Measurements from ENCODE around the gene PLXNA2.

PLXNA2 gene

DNA sequence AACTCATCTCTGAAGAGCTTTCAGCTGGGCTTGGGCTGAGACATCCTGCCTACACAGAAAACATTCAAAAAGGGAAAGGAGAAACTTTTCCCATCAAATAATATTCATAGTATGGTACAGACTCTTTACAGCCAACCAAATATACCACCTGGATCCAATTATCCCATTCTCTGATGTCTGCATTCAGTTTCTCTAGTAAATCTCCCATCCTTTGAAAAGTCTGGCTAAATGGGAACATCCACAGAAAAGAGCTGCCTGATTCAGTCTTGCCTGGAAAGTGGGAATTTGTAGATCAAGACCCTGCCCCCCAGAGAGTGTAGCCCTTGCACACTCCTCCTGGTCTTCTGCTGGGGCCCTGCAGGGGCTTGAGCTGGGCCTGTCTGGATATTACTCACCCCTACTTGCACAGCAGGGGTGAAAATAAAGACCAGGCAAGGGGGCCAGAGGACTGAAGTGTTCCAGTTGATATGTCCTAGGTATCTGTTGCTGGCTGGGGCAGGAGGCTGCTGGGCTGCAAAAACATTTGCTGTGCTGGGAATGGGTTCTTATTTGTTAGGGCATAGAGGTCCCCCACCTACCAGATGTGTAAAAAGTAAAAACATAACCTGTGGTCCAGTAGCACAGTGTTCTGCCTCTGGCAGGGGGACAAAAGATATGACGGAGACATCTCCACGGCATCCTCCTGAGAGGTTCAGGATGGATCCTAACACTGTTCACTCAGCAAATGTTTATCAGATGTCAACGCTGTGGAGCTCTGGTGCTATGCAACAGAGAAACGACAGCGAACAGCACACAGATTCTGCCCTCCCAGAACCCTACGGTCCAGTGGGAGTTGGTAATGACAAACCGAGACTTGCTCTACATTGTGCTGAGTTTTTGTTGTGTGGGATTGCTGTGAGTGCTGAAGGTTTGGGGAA is 140.3 kb downstream of the PLXNA2 start:
- Histone ChIP-seq H3K4me3 (ENCODE audit: low read length) (no peak overlapping the region), H3K36me3 (ENCODE audit: insufficient read depth, low read length) (peaks cover 72% of the 10 kb centered on the region), H3K4me2 (ENCODE audit: low read length) (no peak overlapping the region), H3K9ac (ENCODE audit: low read depth, low read length) (no peak overlapping the region), H3K4me1 (ENCODE audit: control insufficient read depth, insufficient read depth, low read length) (peaks cover 47% of the 10 kb centered on the region), H3K9me3 (replicated peaks; ENCODE audit: low read length) (no peaks in the 10 kb centered on the region), H3K27me3 (ENCODE audit: control insufficient read depth, insufficient read depth, low read length) (no peaks in the 10 kb centered on the region)

DNA sequence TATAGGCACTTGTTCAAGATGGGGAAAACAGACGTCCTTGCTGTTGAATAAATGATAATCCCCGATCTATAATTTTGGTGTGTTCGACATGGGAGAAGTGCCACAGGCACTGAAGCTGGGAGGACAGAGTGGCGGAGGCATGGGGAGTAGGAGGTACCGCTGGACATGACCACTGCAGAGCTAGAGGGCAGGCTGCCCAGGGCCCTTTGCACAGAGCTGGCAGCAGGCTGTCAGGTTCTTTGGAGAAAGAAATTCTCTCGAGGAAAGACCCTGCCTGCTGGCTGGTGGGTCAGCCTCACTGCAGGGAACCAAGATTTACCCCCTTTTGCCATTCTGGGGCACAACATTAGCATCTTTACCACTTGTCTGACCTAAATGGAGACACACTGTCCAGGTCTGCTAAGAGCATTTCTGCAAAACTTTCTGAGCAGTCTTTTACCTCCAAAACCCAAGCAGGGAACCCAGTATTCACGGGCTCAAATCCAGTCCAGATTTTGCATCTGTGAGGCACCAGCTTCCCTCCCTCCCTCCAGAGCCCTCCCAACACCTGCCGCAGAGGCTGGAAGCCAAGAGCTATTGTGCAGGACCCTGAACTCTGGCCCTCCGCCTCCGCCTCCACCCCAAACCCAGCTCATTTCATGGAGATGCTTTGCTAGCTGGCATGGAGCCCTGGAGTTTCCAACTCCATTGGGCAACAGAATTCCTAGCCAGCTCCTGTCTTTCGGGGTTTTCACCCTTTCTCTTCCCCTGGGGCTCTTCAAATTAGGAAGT is 142.3 kb downstream of the PLXNA2 start:
- Histone ChIP-seq H3K9me3 (replicated peaks; ENCODE audit: low read length) (no peaks in the 10 kb centered on the region), H3K4me1 (ENCODE audit: control insufficient read depth, insufficient read depth, low read length) (peaks cover 27% of the 10 kb centered on the region), H3K9ac (ENCODE audit: low read depth, low read length) (no peak overlapping the region), H3K4me3 (ENCODE audit: low read length) (no peak overlapping the region), H3K27me3 (ENCODE audit: control insufficient read depth, insufficient read depth, low read length) (no peaks in the 10 kb centered on the region), H3K4me2 (ENCODE audit: low read length) (no peak overlapping the region), H3K36me3 (ENCODE audit: insufficient read depth, low read length) (peaks cover 86% of the 10 kb centered on the region)

DNA sequence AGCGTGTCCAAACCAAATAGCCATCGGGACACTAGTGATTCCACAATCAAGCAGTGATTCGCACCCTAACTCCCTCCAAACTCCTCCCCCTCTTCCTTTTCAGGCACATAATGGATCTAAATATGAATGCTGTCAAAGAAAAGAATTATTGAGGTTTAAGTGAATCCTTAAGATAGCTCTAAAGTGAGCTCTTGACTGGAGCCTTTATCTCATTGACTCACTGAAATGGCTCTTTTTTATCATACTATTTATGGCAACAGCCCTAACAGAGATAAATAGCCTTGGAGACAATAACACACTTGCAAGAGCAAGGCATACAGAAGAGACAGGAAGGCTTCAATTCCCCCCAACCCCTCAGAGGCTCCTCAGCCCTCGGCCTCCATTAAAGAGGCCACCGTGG is 143.3 kb downstream of the PLXNA2 start:
- peaks cover 89% of the 10 kb centered on the region for H3K36me3 ChIP-seq (ENCODE audit: insufficient read depth, low read length)
- H3K4me1 ChIP-seq (ENCODE audit: control insufficient read depth, insufficient read depth, low read length) = peaks cover 22% of the 10 kb centered on the region
- no peak overlapping the region for H3K9ac ChIP-seq (ENCODE audit: low read depth, low read length)

DNA sequence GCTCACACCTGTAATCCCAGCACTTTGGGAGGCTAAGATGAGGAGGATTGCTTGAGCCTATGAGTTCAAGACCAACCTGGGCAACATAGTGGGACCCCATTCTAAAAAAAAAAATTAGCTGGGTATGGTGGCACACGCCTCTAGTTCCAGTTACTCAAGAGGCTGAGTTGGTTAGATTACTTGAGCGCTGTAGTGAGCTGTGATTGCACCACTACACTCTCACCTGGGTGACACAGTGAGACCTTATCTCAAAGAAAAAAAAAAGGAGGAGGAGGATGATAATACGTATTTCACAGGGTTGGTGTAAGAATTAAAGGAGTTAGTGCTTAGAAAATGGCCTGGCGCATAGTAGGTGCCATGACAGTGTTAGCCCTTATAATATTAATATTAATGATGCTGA is 144.1 kb downstream of the PLXNA2 start:
- Histone ChIP-seq H3K9me3 (replicated peaks; ENCODE audit: low read length) (no peaks in the 10 kb centered on the region), H3K36me3 (ENCODE audit: insufficient read depth, low read length) (peaks cover 90% of the 10 kb centered on the region), H3K9ac (ENCODE audit: low read depth, low read length) (no peak overlapping the region), H3K4me2 (ENCODE audit: low read length) (no peak overlapping the region), H3K4me1 (ENCODE audit: control insufficient read depth, insufficient read depth, low read length) (peaks cover 18% of the 10 kb centered on the region), H3K27me3 (ENCODE audit: control insufficient read depth, insufficient read depth, low read length) (no peaks in the 10 kb centered on the region), H3K4me3 (ENCODE audit: low read length) (no peak overlapping the region)

More for the DNA sequence above, 143.3 kb downstream of the PLXNA2 start:
- Histone ChIP-seq H3K4me3 (ENCODE audit: low read length) (no peak overlapping the region), H3K27me3 (ENCODE audit: control insufficient read depth, insufficient read depth, low read length) (no peaks in the 10 kb centered on the region), H3K4me2 (ENCODE audit: low read length) (no peak overlapping the region), H3K9me3 (replicated peaks; ENCODE audit: low read length) (no peaks in the 10 kb centered on the region)

DNA sequence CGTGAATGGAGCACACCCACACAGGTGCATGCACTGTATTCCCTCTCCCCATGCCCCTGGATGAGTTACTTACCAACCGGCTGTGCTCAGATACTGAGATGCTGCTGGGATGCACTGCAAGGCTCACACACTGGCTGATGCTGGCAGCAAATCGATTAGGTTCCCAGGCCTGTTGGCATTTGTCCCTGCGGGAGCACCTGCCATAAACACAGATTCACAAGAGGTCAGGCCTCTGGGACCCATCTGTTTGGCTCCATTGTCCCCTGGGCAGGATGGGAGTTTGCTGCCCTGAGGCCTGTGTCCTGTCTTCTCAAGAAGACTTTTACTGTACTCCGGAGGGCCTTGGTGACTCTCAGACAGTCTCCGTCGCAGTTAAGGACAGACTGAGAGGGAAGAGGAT is 145.4 kb downstream of the PLXNA2 start:
- H3K4me2 ChIP-seq (ENCODE audit: low read length) = no peak overlapping the region
- no peaks in the 10 kb centered on the region for H3K27me3 ChIP-seq (ENCODE audit: control insufficient read depth, insufficient read depth, low read length)
- no peak overlapping the region for H3K9ac ChIP-seq (ENCODE audit: low read depth, low read length)
- no peaks in the 10 kb centered on the region for H3K9me3 ChIP-seq (replicated peaks; ENCODE audit: low read length)
- no peak overlapping the region for H3K4me3 ChIP-seq (ENCODE audit: low read length)
- peaks cover 91% of the 10 kb centered on the region for H3K36me3 ChIP-seq (ENCODE audit: insufficient read depth, low read length)
- peaks cover 18% of the 10 kb centered on the region for H3K4me1 ChIP-seq (ENCODE audit: control insufficient read depth, insufficient read depth, low read length)

DNA sequence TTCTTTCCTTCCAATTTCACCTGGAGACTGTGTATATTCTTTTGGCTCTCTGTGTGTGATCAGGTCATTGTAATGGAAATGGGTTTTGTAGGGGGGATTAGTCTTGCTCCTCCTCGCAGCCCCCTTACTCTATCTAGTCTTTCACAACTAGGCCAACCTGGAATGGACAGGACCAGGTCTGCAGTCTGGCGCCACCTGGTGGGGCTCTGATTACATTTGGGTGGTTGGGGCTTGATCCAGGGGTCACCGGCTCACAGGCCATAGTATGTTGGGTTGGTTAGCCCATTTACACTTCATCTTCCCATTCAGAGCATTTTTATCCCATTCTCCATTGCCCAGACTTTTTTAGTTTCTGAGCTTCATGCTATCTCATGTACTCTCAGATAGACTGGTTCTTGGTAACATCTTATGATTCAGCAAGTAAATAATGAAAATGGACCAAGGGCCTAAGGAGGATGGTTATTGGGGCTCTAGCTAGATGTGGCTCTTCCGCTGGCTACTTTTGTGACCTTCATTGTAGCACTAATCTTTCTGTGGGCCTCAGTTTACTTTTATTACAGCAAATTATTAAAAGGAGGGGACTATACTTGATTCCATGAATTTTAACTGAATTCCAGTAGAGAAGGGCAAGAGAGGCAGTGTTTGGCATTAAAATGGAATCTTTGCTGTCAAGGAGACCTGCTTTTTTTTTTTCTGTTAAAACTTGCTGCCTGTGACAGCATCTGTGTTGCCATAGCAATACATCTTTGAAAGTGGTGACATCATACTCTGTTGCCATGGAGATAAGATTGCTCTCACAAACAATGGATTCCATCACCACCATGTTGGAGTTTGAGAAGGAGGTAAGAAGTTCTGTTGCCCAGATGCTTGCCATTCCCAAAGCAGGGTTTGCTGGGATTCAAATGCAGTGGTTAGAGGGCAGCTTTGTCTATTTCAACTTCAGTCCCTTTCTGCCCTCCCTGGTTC is 150.1 kb downstream of the PLXNA2 start:
- Histone ChIP-seq H3K36me3 (ENCODE audit: insufficient read depth, low read length) (peaks cover 96% of the 10 kb centered on the region), H3K27me3 (ENCODE audit: control insufficient read depth, insufficient read depth, low read length) (no peaks in the 10 kb centered on the region), H3K4me1 (ENCODE audit: control insufficient read depth, insufficient read depth, low read length) (peaks cover 10% of the 10 kb centered on the region), H3K4me3 (ENCODE audit: low read length) (no peak overlapping the region), H3K9ac (ENCODE audit: low read depth, low read length) (no peak overlapping the region), H3K4me2 (ENCODE audit: low read length) (no peak overlapping the region), H3K9me3 (replicated peaks; ENCODE audit: low read length) (no peaks in the 10 kb centered on the region)

DNA sequence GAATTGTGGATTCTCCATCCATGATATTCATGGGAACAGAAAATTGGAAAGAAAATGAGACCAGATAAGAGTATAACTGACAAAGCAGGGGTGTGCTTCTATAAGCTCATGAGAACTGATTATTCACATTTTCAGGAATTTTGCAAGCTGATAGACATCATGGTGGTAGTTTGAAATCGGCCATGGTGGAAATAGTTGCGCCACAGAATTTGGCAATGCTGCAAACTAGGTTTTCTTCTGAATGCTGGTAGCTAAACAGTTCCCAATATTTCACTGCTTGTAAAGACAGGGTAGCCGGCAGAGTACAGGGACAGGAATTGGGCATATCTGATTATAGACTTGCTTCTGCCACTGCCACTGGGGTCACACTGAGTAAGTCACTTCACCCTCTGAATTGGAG is 151.1 kb downstream of the PLXNA2 start:
- Histone ChIP-seq H3K4me3 (ENCODE audit: low read length) (no peak overlapping the region), H3K4me2 (ENCODE audit: low read length) (no peak overlapping the region), H3K36me3 (ENCODE audit: insufficient read depth, low read length) (peaks cover 97% of the 10 kb centered on the region), H3K9ac (ENCODE audit: low read depth, low read length) (no peak overlapping the region), H3K9me3 (replicated peaks; ENCODE audit: low read length) (no peaks in the 10 kb centered on the region), H3K4me1 (ENCODE audit: control insufficient read depth, insufficient read depth, low read length) (peaks cover 14% of the 10 kb centered on the region), H3K27me3 (ENCODE audit: control insufficient read depth, insufficient read depth, low read length) (no peaks in the 10 kb centered on the region)

DNA sequence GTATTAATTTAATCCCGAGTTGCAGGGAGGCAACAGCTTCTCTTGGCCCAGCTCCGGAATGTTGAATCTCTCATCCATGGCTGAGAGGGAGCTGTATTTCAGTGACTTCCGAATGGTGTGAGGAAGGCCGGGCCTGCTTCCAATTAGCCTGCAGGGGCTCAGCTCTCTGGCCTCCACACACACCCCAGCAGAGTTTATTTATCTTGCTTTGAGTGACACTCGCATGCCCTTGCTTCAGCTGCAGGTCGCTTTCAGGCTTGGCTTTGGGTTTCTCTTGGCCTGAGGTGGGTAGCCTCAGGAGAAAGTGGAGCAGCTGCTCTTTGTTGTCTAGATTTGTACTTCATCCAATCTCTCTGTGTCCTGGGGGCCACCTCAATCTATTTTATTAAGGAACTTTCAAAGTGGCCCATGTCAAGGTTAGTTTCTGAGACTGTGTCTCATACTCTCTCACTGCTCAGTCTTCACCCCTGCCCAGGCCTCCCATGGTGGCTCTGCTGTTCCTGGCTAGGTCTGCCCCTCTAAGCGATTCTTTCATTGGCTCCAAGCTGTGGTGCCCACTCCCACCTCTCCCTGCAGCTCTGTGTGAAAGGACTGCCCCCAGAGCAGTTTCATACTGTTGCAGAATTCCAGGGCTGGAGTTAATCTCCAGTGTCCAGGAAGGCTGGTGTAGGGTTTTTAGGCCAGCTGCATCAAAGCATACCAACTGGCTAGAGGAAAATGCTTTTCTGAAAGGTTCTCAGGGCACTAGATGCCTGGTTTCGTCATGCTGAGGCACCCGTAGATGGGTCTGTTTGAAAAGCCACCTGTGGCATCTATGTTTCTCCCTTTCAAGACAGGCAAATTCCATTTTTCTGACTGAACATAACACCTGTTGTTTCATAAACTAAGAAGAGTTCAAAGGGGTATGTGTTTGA is 153.5 kb downstream of the PLXNA2 start:
- H3K4me2 ChIP-seq (ENCODE audit: low read length) = no peak overlapping the region
- peaks cover 97% of the 10 kb centered on the region for H3K36me3 ChIP-seq (ENCODE audit: insufficient read depth, low read length)
- no peaks in the 10 kb centered on the region for H3K27me3 ChIP-seq (ENCODE audit: control insufficient read depth, insufficient read depth, low read length)
- no peaks in the 10 kb centered on the region for H3K9me3 ChIP-seq (replicated peaks; ENCODE audit: low read length)
- no peak overlapping the region for H3K4me3 ChIP-seq (ENCODE audit: low read length)
- peak overlapping the region; percentile 27 for H3K9ac ChIP-seq (ENCODE audit: low read depth, low read length)
- H3K4me1 ChIP-seq (ENCODE audit: control insufficient read depth, insufficient read depth, low read length) = peaks cover 31% of the 10 kb centered on the region

DNA sequence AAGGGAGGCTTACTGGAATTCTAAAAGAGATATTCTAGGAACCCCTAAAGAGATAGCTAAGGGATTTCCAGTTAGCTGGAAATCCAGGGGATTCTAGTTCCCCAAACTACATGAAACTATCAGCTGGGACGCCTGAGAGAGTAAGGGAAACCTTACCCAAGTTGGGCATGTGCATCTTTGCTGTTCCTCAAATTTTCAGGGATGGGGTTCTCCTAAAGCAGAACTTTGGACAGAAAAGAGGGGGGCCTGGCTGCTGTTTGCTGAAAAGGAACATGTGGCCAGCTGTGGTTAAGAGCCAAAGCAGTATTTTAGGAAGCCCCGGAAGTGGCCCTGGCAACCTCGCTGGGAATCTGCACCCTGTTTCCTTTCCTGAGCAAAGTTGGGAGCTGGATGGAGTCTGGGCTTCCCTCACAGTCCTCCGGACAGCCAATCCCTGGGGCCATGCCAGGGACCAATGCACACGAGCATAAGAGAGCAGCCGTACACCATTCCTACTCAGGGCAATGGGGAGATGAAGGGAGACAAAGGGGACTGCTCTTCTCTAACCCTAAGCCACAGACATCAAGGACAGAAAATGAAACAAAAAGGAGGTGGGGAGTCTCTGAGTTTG is 154.3 kb downstream of the PLXNA2 start:
- H3K27me3 ChIP-seq (ENCODE audit: control insufficient read depth, insufficient read depth, low read length) = no peaks in the 10 kb centered on the region
- peaks cover 31% of the 10 kb centered on the region for H3K4me1 ChIP-seq (ENCODE audit: control insufficient read depth, insufficient read depth, low read length)
- H3K36me3 ChIP-seq (ENCODE audit: insufficient read depth, low read length) = peaks cover 97% of the 10 kb centered on the region
- H3K9ac ChIP-seq (ENCODE audit: low read depth, low read length) = peak overlapping the region; percentile 27
- H3K4me3 ChIP-seq (ENCODE audit: low read length) = no peak overlapping the region
- H3K4me2 ChIP-seq (ENCODE audit: low read length) = no peak overlapping the region
- no peaks in the 10 kb centered on the region for H3K9me3 ChIP-seq (replicated peaks; ENCODE audit: low read length)

DNA sequence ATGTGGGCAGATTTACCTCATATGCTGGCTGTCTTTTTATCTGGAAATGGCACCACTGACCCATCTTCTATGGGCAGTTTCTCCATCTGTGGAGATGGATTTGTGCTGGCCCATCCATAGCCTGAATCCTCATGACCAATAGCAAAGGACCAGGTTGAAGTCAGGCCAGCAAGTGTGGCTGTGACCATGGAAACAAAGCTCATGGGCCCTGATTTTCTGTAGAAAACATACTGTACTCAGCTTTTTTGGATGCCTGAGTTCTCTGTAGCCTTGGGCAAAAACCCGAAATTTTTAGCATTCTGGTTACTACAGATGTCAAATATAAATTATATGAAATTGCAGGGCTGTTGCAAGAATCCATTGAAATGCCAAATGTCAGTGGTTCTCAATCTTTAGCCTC is 155.0 kb downstream of the PLXNA2 start:
- H3K4me2 ChIP-seq (ENCODE audit: low read length) = no peak overlapping the region
- H3K27me3 ChIP-seq (ENCODE audit: control insufficient read depth, insufficient read depth, low read length) = no peaks in the 10 kb centered on the region
- H3K4me1 ChIP-seq (ENCODE audit: control insufficient read depth, insufficient read depth, low read length) = peaks cover 32% of the 10 kb centered on the region
- peaks cover 97% of the 10 kb centered on the region for H3K36me3 ChIP-seq (ENCODE audit: insufficient read depth, low read length)
- no peaks in the 10 kb centered on the region for H3K9me3 ChIP-seq (replicated peaks; ENCODE audit: low read length)
- no peak overlapping the region for H3K4me3 ChIP-seq (ENCODE audit: low read length)
- no peak overlapping the region for H3K9ac ChIP-seq (ENCODE audit: low read depth, low read length)
